GM12864 (cell line): ENCODE measurements around the gene KLK10.

Source experiments
- DNase-seq: peaks from one replicate; pipeline ENCODE4 v3.0.0-alpha.2; 2011; ENCODE audit warnings: low read depth
- H3K4me3 ChIP-seq: 2 replicates; pipeline ENCODE4 v1.5.1; 2011; ENCODE audit warnings: mild to moderate bottlenecking, low read depth, low read length, control low read depth
- CTCF ChIP-seq: IDR thresholded peaks from 2 replicates; pipeline ENCODE4 v1.5.1; 2011; ENCODE audit warnings: low read depth, mild to moderate bottlenecking, moderate library complexity, low read length, control low read depth, inconsistent platforms; ENCODE audit errors: missing control alignments

KLK10 gene

GRCh38 chr19:51002542-51003311 lies 16.8 kb downstream of the KLK10 start:
- TF ChIP-seq CTCF = no peak
- no peak overlapping the region for H3K4me3 ChIP-seq
- no peak for DNase-seq

GRCh38 chr19:51002089-51002532 lies 17.4 kb downstream of the KLK10 start:
- H3K4me3 ChIP-seq = no peak overlapping the region
- no peak for TF ChIP-seq CTCF
- DNase-seq = no peak

GRCh38 chr19:51001515-51001914 lies 18.0 kb downstream of the KLK10 start, which contains the start of gene KLK8:
Gene KLK8 (minus strand): TSS chr19:51001604. CDS start chr19:51001167, 437 bp downstream.
- DNase-seq = no peak
- no peak within 1 kb of the TSS for H3K4me3 ChIP-seq
- TF ChIP-seq CTCF = no peak

- no peak for DNase-seq
- H3K4me3 ChIP-seq = no peak overlapping the region
- no peak for TF ChIP-seq CTCF
These were observed 18.5 kb downstream of the KLK10 start for GRCh38 chr19:51000981-51001380.

- no peak overlapping the region for H3K4me3 ChIP-seq
- no peak for TF ChIP-seq CTCF
These were observed 19.1 kb downstream of the KLK10 start for GRCh38 chr19:51000426-51000825.

GRCh38 chr19:50998686-50999085 lies 20.8 kb downstream of the KLK10 start:
- TF ChIP-seq CTCF = no peak
- no peak overlapping the region for H3K4me3 ChIP-seq
- DNase-seq = no peak

More at GRCh38 chr19:51000426-51000825, 19.1 kb downstream of the KLK10 start:
- DNase-seq = no peak

- DNase-seq = no peak
- no peak overlapping the region for H3K4me3 ChIP-seq
- TF ChIP-seq CTCF = no peak
These were observed 21.4 kb downstream of the KLK10 start for GRCh38 chr19:50998061-50998460.
